Measurements from ENCODE around the gene LIPT1. TPM values are rescaled to one million over a fixed set of nuclear protein-coding genes. Genes with fewer than 3 reads are reported as not detected.
"Not testable (repeated sequence)": the region's sequence is repeated elsewhere in the genome, so short reads cannot be mapped to it uniquely, and the experiment has no call there.

LIPT1 gene
- total RNA-seq, 1 donor from 2014 or later: 6.6 TPM

GRCh38 chr2:99166218-99166617 is 11.5 kb downstream of the LIPT1 start:
- intact Hi-C loops (cut with DNase I): no loop called here
- no peak for DNase-seq (ENCODE audit: low spot score)

- intact Hi-C loops (cut with DNase I): no loop called here
- no peak for DNase-seq (ENCODE audit: low spot score)
Observed at GRCh38 chr2:99169534-99169933, 14.8 kb downstream of the LIPT1 start.

- intact Hi-C loops (cut with DNase I): no loop called here
- no peak for DNase-seq (ENCODE audit: low spot score)
Observed at GRCh38 chr2:99171377-99172140, 16.8 kb downstream of the LIPT1 start.

- intact Hi-C loops (cut with DNase I): loop anchor here (2.0 to 5.0 kb wide), 3 partner anchors 39 to 310 kb away; partner anchors contain the start of genes C2orf15, EIF5B, REV1 and TXNDC9
Observed at GRCh38 chr2:99180755-99181623, 26.2 kb downstream of the LIPT1 start, which contains the start of the genes MITD1 and MRPL30. Gene MITD1 (minus strand): TSS chr2:99181058. CDS start chr2:99180981, 77 bp downstream. Gene MRPL30 (plus strand): TSS chr2:99181184. CDS start chr2:99186204, 5,020 bp downstream.

GRCh38 chr2:99181624-99182000 is 26.8 kb downstream of the LIPT1 start:
- intact Hi-C loops (cut with DNase I): loop anchor here (2.0 to 5.0 kb wide), 3 partner anchors 39 to 309 kb away; partner anchors contain the start of genes C2orf15, EIF5B, REV1 and TXNDC9

More at GRCh38 chr2:99180755-99181623, 26.2 kb downstream of the LIPT1 start, which contains the start of the genes MITD1 and MRPL30:
- peak; percentile 96 for DNase-seq (ENCODE audit: low spot score)

GRCh38 chr2:99183025-99183424 is 28.3 kb downstream of the LIPT1 start:
- no peak for DNase-seq (ENCODE audit: low spot score)
- intact Hi-C loops (cut with DNase I): loop anchor here (5.0 kb wide), 1 partner anchor 41 kb away; the partner anchor contains the start of gene C2orf15

More at GRCh38 chr2:99181624-99182000, 26.8 kb downstream of the LIPT1 start:
- no peak for DNase-seq (ENCODE audit: low spot score)

- DNase-seq (ENCODE audit: low spot score): no peak
- intact Hi-C loops (cut with DNase I): loop anchor here (5.0 kb wide), 1 partner anchor 43 kb away; the partner anchor contains the start of gene C2orf15
Observed at GRCh38 chr2:99184811-99185210, 30.0 kb downstream of the LIPT1 start.

- intact Hi-C loops (cut with DNase I): no loop called here
Observed at GRCh38 chr2:99187011-99187410, 32.2 kb downstream of the LIPT1 start.

GRCh38 chr2:99188357-99188756 is 33.6 kb downstream of the LIPT1 start:
- DNase-seq (ENCODE audit: low spot score): no peak
- intact Hi-C loops (cut with DNase I): no loop called here

More at GRCh38 chr2:99187011-99187410, 32.2 kb downstream of the LIPT1 start:
- DNase-seq (ENCODE audit: low spot score): no peak

- no peak for DNase-seq (ENCODE audit: low spot score)
Observed at GRCh38 chr2:99190548-99190947, 35.8 kb downstream of the LIPT1 start.

GRCh38 chr2:99192364-99192763 is 37.6 kb downstream of the LIPT1 start:
- intact Hi-C loops (cut with DNase I); DNase-seq (ENCODE audit: low spot score): not testable (repeated sequence)

More at GRCh38 chr2:99190548-99190947, 35.8 kb downstream of the LIPT1 start:
- intact Hi-C loops (cut with DNase I): no loop called here

GRCh38 chr2:99198103-99198841 is 43.5 kb downstream of the LIPT1 start:
- intact Hi-C loops (cut with DNase I): no loop called here
- no peak for DNase-seq (ENCODE audit: low spot score)

- DNase-seq (ENCODE audit: low spot score): no peak
- intact Hi-C loops (cut with DNase I): no loop called here
Observed at GRCh38 chr2:99200076-99200800, 45.5 kb downstream of the LIPT1 start.

GRCh38 chr2:99201959-99202678 is 47.4 kb downstream of the LIPT1 start:
- intact Hi-C loops (cut with DNase I): no loop called here
- DNase-seq (ENCODE audit: low spot score): no peak

GRCh38 chr2:99205491-99205890 is 50.7 kb downstream of the LIPT1 start:
- intact Hi-C loops (cut with DNase I): no loop called here
- no peak for DNase-seq (ENCODE audit: low spot score)
